ENCODE results near the gene TP53I11. TPM values are rescaled to one million over a fixed set of nuclear protein-coding genes. Genes with fewer than 3 reads are reported as not detected.

TP53I11 gene
- total and polyA plus RNA-seq, 2 donors (not counting 3 experiments of a cell fraction or from before 2014, with no cell fraction given): 31.5 to 79.4 TPM

GRCh38 chr11:44927174-44927661, 23.5 kb downstream of the TP53I11 start:
- FAIRE-seq: peak; percentile 79
- H3K9ac ChIP-seq (replicated peaks; ENCODE audit: extremely low read depth, insufficient read depth, low read length): no peak overlapping the region
- no peak overlapping the region for H3K27ac ChIP-seq (ENCODE audit: insufficient read depth, low read depth, low read length)
- no peak overlapping the region for H2AFZ ChIP-seq (ENCODE audit: low read depth, low read length)
- no peak overlapping the region for H3K4me3 ChIP-seq (replicated peaks in 1 of 3; ENCODE audit: insufficient read depth in 1 of 3, low read depth in 1 of 3, low read length in 3 of 3)
- H3K27me3 ChIP-seq (ENCODE audit: control insufficient read depth in 2 of 2, insufficient read depth in 2 of 2, low read length in 2 of 2): no peaks in the 10 kb centered on the region
- no peaks in the 10 kb centered on the region for H3K79me2 ChIP-seq (ENCODE audit: control insufficient read depth, insufficient read depth, low read length)
- BruUV-seq (replicated peaks): no TSS peak
- DNase-seq (ENCODE audit: low read depth, low spot score): peak; percentile 52
- H3K36me3 ChIP-seq (ENCODE audit: control insufficient read depth in 2 of 2, extremely low read depth in 1 of 2, insufficient read depth in 2 of 2, low read length in 2 of 2): peaks cover 0 to 4% of the 10 kb centered on the region in 2 experiments
- CTCF ChIA-PET: interaction anchor here (0.6 to 24.5 kb wide), 51 partner anchors 9 to 845 kb away, joined by 3 to 1618 read pairs (median 3); no protein-coding TSS in a partner anchor
- no peaks in the 10 kb centered on the region for H4K20me1 ChIP-seq (replicated peaks; ENCODE audit: control insufficient read depth, extremely low read depth, insufficient read depth, low read length)
- TF ChIP-seq CTCF (IDR thresholded peaks at IDR 0.05; ENCODE audit: extremely low read depth in 1 of 2, insufficient read depth in 1 of 2, low read depth in 1 of 2, low read length in 2 of 2) (peak; percentile 79 to 85), POLR2A (IDR thresholded peaks at IDR 0.05; ENCODE audit: low read depth, low read length) (no peak)
- dilution Hi-C loops (cut with MboI; ENCODE audit: extremely low pct_ligation_motif_present, low sequenced_read_pairs): no loop called here
- no peaks in the 10 kb centered on the region for H3K9me3 ChIP-seq (replicated peaks; ENCODE audit: control insufficient read depth, insufficient read depth, low read length)
- H3K9me1 ChIP-seq (replicated peaks; ENCODE audit: control insufficient read depth, extremely low read depth, insufficient read depth, low read length): no peaks in the 10 kb centered on the region
- H3K4me2 ChIP-seq (ENCODE audit: insufficient read depth, low read length): no peak overlapping the region
- intact Hi-C loops (cut with micrococcal nuclease): loop anchor here (1.0 kb wide), 1 partner anchor 178 kb away; no protein-coding TSS in a partner anchor
- no peaks in the 10 kb centered on the region for H3K4me1 ChIP-seq (ENCODE audit: control insufficient read depth, extremely low read depth, insufficient read depth, low read length)
- POLR2A ChIA-PET: interaction anchor here (1.2 kb wide), 1 partner anchor 181 kb away, joined by 4 read pairs; no protein-coding TSS in a partner anchor

- Histone ChIP-seq H3K27me3 (ENCODE audit: control insufficient read depth in 2 of 2, insufficient read depth in 2 of 2, low read length in 2 of 2) (no peaks in the 10 kb centered on the region), H3K79me2 (ENCODE audit: control insufficient read depth, insufficient read depth, low read length) (no peaks in the 10 kb centered on the region), H3K9ac (replicated peaks; ENCODE audit: extremely low read depth, insufficient read depth, low read length) (no peak overlapping the region), H3K4me3 (replicated peaks in 1 of 3; ENCODE audit: insufficient read depth in 1 of 3, low read depth in 1 of 3, low read length in 3 of 3) (no peak overlapping the region), H4K20me1 (replicated peaks; ENCODE audit: control insufficient read depth, extremely low read depth, insufficient read depth, low read length) (no peaks in the 10 kb centered on the region), H3K9me3 (replicated peaks; ENCODE audit: control insufficient read depth, insufficient read depth, low read length) (no peaks in the 10 kb centered on the region), H3K4me1 (ENCODE audit: control insufficient read depth, extremely low read depth, insufficient read depth, low read length) (no peaks in the 10 kb centered on the region), H2AFZ (ENCODE audit: low read depth, low read length) (no peak overlapping the region), H3K4me2 (ENCODE audit: insufficient read depth, low read length) (no peak overlapping the region), H3K9me1 (replicated peaks; ENCODE audit: control insufficient read depth, extremely low read depth, insufficient read depth, low read length) (no peaks in the 10 kb centered on the region), H3K36me3 (ENCODE audit: control insufficient read depth in 2 of 2, extremely low read depth in 1 of 2, insufficient read depth in 2 of 2, low read length in 2 of 2) (peaks cover 0 to 4% of the 10 kb centered on the region in 2 experiments), H3K27ac (ENCODE audit: insufficient read depth, low read depth, low read length) (no peak overlapping the region)
- intact Hi-C loops (cut with micrococcal nuclease) (no loop called here), dilution Hi-C loops (cut with MboI; ENCODE audit: extremely low pct_ligation_motif_present, low sequenced_read_pairs) (no loop called here)
- no peak for FAIRE-seq
- TF ChIP-seq POLR2AphosphoS5 (IDR thresholded peaks at IDR 0.05; ENCODE audit: insufficient read depth, low read depth, low read length) (no peak), MYC (IDR thresholded peaks at IDR 0.05; ENCODE audit: low read depth, low read length) (no peak), EZH2 (IDR thresholded peaks at IDR 0.05; ENCODE audit: borderline replicate concordance, low read depth, low read length, severe bottlenecking) (no peak), CTCF (IDR thresholded peaks at IDR 0.05; ENCODE audit: extremely low read depth in 1 of 2, insufficient read depth in 1 of 2, low read depth in 1 of 2, low read length in 2 of 2) (no peak), MAX (IDR thresholded peaks at IDR 0.05; ENCODE audit: insufficient read depth, insufficient read length) (no peak), FOS (IDR thresholded peaks at IDR 0.05; ENCODE audit: borderline replicate concordance, insufficient read depth, low read length) (no peak), POLR2A (IDR thresholded peaks at IDR 0.05; ENCODE audit: low read depth, low read length) (no peak)
- ChIA-PET CTCF (interaction anchor here (1.0 to 24.5 kb wide), 11 partner anchors 11 to 357 kb away, joined by 3 to 1618 read pairs (median 16); no protein-coding TSS in a partner anchor), POLR2A (interaction anchor here (1.2 kb wide), 1 partner anchor 182 kb away, joined by 4 read pairs; no protein-coding TSS in a partner anchor)
- no peak for DNase-seq (ENCODE audit: low read depth, low spot score)
- no TSS peak for BruUV-seq (replicated peaks)
Measured at GRCh38 chr11:44926036-44926435, 24.6 kb downstream of the TP53I11 start.

Data from endothelial cell of umbilical vein (primary cell).